ENCODE results near the gene COG3.

The COG3 gene

DNA sequence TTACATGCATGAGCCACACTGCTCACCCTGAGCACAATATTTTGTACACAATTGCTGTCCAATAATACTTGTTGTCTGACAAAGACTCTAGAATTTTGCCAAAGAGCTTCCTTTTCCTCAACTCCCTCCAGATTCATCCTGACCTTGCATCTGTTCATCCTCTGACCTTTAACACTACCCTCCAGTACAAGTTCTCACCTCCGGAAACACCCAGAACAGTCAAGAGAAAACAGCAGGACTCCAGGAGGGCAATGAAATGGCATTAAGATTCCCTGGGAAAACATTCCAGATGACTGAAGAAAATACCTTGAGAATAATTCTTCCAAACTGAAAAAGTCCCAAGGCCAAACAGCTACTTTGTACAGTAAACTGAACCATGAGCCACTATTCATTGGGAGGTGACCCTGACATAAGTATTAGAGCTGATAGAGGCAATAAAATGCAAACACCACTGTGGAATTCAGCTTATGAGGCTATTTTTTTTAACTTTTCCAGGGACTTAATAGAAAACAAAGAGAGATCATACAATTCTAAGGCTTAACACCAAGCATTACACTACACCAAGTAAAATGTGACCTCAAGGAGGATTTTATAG is 15.7 kb upstream of the COG3 start:
- DNase-seq, result no peak

GRCh38 chr13:45451282-45451681 is 13.5 kb upstream of the COG3 start:
- DNase-seq, result no peak

- no peak for DNase-seq
These were observed 10.5 kb upstream of the COG3 start for GRCh38 chr13:45454204-45454603.

- no peak for DNase-seq
These were observed 8.4 kb upstream of the COG3 start for GRCh38 chr13:45456196-45456972.

DNA sequence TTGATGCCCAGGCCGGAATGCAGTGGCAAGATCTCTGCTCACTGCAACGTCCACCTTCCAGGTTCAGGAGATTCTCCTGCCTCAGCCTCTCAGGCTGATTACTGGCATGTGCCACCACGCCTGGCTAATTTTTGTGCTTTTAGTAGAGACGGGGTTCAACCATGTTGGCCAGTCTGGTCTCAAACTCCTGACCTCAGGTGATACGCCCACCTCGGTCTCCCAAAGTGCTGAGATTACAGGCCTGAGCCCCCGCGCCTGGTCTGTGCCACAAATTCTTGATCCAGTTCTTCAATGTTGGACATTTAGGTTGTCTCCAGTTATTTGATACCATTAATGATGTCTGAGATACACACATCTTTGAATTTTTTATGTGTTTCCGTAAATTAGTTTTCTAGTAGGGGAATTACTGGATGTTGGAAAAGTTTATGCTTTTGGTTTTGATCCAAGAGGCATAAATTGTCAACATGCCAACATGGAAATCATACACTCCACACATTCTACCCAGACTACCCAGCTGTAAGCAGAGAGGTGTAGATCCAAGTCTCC is 525 bp upstream of the COG3 start:
- DNase-seq, result no peak

DNA sequence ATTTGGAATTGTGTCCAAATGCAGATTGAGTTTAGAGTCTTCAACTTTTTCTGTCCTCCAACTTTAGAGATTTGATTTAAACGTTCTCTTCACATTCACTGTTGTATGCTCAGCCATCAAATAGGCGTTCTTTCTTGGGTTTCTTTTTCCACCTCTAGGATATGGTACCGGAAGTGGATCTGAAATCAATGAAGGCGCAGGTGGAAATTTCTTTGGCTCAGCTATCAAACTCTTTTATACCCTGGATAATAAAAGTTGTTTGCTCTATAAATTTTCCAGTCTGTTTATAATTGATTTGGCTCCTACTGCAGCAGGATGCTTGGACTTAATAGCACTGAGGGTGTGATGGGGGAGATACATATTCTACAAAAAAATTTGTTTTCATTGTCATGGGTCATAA is 1.6 kb downstream of the COG3 start:
- DNase-seq, result no peak

GRCh38 chr13:45468635-45469034 is 3.9 kb downstream of the COG3 start:
- no peak for DNase-seq

DNA sequence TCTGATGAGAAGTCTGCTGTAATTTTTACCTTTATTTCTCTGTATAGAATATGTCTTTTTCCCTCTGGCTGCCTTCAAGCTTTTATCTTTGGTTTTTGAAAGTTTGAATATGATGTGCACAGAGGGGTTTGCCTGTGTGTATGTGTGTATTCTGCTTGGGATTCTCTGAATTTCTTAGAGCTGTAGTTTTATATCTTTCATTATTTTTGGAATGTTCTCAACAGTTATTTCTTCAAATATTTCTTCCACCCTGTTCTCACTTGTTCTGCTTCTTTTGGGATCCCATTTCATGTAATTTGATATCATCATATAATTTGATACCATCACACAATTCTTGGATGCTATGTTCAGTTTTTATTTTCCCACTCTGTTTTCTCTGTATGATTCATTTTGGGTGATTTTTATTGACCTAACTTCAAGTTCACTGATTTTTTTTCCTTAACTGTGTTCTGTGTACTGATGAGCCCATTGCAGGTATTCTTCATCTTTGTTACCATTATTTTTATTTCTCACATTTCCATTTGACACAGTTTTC is 7.5 kb downstream of the COG3 start:
- no peak for DNase-seq

DNA sequence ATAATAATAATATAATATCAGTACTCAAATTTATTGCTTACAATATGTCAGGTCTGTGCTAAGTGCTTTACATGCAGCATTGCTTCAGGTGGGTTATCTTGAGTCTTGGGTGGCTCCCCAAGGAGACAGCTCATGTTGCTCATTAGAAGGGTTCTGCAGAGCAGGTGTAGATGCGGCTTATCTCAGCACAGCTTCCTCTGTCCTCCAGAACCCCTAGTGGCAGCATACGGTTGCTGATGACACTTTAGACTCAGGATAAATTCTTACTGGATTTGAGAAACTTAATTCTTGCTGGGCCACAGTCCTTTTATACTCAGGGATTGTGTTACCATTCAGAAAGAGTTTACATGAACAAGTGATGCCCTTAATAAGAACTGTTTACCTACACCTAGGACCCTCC is 8.9 kb downstream of the COG3 start:
- no peak for DNase-seq

- DNase-seq, result no peak
These were observed 10.1 kb downstream of the COG3 start for GRCh38 chr13:45474584-45475454.

DNA sequence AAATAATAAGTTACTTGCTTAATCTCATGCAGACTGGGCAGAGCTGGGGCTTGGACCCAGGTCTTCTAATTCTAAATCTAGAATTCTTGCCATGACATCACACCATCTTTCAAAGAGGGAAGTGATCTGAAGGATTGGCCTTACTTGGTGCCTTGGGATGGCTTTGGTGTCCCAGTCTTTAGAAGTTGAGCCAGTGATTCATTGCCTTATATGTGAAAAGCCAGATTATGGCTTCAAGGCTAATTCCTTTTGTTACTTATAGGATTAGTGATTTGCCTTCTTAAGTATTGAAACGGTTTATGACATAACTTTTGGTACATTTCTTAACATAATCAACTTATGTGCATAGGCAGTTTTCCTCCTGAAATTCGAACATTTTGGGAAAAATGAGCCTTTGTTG is 14.9 kb downstream of the COG3 start:
- no peak for DNase-seq

GRCh38 chr13:45481688-45482087 is 16.9 kb downstream of the COG3 start:
- no peak for DNase-seq

DNA sequence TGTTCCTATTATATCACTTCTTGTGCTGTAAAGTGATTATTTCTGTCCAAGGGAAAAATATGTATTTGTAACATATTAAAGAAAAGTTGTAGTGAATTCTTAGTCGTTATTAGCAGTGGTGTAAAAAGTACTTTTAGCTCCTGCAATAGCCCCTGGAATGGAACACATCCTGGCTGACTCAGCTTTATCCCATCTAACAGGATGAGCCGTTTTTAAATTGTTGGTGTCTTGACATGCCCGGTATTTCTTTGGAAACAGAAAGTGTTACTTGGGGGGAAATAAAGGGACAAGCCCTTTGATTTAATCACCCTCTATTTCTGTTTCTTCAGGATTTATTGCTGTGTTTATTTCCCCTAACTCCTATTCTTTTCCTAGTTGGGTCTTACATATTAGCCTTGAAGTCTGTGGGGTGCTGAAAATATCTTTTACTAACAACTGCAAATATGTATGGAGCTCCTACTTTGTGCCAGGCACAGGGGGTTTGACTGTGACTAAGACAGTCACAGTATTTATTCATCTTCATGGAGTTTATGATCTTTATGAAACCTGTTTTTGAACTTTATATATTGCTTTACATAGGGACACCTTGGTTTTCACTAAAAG is 17.9 kb downstream of the COG3 start:
- DNase-seq, result no peak

DNA sequence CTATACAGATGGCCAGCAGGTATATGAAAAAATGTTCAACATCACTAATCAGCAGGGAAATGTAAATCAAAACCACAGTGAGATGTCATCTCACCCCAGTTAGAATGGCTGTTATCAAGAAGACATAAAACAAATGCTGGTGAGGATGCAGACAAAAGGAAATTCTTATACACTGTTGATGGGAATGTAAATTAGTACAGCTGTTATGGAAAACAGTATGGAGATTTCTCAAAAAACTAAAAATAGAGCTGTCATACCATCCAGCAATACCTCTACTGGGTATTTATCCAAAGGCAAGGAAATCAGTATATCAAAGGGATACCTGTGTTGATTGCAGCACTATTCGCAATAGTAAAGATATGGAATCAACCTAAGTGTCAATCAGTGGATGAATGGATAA is 22.9 kb downstream of the COG3 start:
- no peak for DNase-seq

- DNase-seq, result no peak
These were observed 25.3 kb downstream of the COG3 start for GRCh38 chr13:45490068-45490467.

GRCh38 chr13:45492538-45492937 is 27.8 kb downstream of the COG3 start:
- no peak for DNase-seq

- no peak for DNase-seq
These were observed 32.2 kb downstream of the COG3 start for GRCh38 chr13:45496942-45497341.

GRCh38 chr13:45500492-45501174 is 35.9 kb downstream of the COG3 start:
- no peak for DNase-seq

DNA sequence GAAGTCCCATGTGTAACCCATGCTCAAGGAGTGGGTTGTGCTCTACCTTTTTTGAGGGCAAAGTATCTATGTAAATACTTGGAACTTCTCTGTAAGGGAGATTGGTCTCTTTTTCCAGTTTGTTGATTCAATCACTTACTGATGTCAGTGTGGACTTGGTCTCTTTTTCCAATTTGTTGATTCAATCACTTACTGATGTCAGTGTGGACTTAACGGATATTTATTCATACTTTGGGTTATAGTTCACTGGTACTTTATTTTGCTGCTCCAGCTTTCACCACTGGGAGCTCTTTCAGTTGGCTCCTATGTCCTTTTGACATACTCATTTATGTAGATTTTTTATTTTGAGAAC is 36.4 kb downstream of the COG3 start:
- DNase-seq, result no peak

- no peak for DNase-seq
These were observed 38.9 kb downstream of the COG3 start for GRCh38 chr13:45503658-45504057.

DNA sequence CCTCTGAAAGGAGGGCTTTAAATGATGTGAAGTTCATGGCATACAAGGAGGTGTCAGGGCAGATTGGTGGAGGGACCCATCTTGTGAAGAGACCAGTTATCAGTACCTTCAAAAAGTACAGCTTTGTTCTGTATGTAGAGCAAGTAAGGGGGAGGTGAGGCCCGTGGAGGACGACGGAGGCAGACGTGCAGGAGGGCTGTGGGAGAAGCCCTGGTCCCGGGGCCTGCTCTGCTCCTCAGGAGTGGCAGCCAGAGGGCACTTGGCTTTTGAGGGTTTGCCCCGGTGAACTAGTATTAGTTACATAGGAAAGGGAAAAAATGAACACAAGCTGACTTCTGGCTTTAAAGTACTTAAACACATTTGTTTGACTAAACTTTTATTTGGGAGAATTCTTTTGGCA is 42.1 kb downstream of the COG3 start:
- no peak for DNase-seq

DNA sequence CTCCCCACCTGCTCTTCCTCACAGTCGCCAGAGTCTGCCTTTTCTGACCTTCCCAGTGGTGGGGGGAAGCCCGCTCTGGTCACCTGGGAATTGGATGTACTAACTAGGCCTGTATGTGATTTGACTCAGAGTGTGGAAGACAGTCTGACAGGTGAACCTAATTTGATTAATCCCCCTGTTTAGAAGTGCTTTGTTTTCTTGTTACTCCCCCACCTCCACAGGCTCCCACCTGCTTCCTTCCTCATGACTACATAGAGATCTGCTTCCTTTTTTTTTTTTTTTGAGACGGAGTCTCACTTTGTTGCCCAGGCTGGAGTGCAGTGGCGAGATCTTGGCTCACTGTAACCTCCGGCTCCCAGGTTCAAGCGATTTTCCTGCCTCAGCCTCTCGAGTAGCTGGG is 44.0 kb downstream of the COG3 start:
- DNase-seq, result no peak

Measured in NCI-H2171 (cell line).